Measurements from ENCODE around the gene ANKRD12. TPM values are rescaled to one million over a fixed set of nuclear protein-coding genes. Genes with fewer than 3 reads are reported as not detected.

ANKRD12 gene
- total RNA-seq, 6 experiments from 2014 or later: 12.3 to 38.7 (median 21.4) TPM

DNA sequence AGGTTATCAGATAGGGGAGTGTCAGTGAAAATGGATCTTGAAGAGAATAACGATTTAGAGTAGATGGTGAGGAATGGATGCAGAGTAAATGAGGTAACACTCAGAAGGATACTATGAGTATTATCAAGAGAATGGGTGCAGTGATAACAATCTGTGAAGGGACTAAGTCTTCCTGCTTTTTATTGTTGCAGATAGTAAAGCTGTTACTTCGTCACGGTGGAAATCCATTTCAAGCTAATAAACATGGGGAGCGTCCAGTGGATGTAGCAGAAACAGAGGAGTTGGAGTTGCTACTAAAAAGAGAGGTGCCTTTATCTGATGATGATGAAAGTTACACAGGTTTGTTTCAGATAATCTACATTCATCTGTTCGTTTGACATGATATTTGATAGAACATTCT, 85.1 kb downstream of the ANKRD12 start:
- Histone ChIP-seq H3K27me3 (no peaks in the 10 kb centered on the region), H3K36me3 (peaks cover 0 to 25% (median 7%) of the 10 kb centered on the region in 4 donors), H3K4me3 (no peak overlapping the region), H3K9me3 (no peaks in the 10 kb centered on the region), H3K4me1 (no peaks in the 10 kb centered on the region), H3K27ac (no peak overlapping the region)
- TF ChIP-seq, protein P1, sequence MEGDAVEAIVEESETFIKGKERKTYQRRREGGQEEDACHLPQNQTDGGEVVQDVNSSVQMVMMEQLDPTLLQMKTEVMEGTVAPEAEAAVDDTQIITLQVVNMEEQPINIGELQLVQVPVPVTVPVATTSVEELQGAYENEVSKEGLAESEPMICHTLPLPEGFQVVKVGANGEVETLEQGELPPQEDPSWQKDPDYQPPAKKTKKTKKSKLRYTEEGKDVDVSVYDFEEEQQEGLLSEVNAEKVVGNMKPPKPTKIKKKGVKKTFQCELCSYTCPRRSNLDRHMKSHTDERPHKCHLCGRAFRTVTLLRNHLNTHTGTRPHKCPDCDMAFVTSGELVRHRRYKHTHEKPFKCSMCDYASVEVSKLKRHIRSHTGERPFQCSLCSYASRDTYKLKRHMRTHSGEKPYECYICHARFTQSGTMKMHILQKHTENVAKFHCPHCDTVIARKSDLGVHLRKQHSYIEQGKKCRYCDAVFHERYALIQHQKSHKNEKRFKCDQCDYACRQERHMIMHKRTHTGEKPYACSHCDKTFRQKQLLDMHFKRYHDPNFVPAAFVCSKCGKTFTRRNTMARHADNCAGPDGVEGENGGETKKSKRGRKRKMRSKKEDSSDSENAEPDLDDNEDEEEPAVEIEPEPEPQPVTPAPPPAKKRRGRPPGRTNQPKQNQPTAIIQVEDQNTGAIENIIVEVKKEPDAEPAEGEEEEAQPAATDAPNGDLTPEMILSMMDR (IDR thresholded peaks at IDR 0.05): no peak
- TF ChIP-seq POLR2A (IDR thresholded peaks at IDR 0.05): no peak
- DNase-seq (no peak), ATAC-seq (no peak)
- intact Hi-C loops (cut with DNase I): no loop called here
- WGBS (ENCODE audit: insufficient coverage, low coverage, low lambda C conversion rate, missing lambda C conversion rate): 98% methylated on average over 5 of the region's 5 CpGs

DNA sequence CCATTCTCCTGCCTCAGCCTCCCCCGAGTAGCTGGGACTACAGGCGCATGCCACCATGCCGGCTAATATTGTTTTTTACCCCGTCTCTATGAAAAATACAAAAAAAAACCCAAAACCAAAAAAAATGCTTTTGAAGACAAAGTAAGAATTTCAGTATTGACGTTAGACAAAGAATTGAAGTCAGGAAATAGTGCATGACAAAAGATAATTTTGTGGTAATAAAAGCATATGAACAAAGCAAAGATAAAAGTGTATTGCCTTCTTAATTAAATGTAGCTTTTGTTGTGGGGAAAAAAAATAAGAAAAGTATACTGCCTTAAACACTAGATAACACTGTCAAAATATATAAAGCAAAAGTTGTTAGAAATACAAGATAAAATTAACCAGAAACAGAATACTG, 86.8 kb downstream of the ANKRD12 start:
- Histone ChIP-seq H3K4me1 (no peaks in the 10 kb centered on the region), H3K4me3 (no peak overlapping the region), H3K9me3 (no peaks in the 10 kb centered on the region), H3K27ac (no peak overlapping the region), H3K27me3 (no peaks in the 10 kb centered on the region), H3K36me3 (peaks cover 0 to 25% (median 2%) of the 10 kb centered on the region in 4 donors)
- TF ChIP-seq, protein P1 (IDR thresholded peaks at IDR 0.05): no peak
- no peak for TF ChIP-seq POLR2A (IDR thresholded peaks at IDR 0.05)
- no peak for ATAC-seq
- DNase-seq: no peak
- intact Hi-C loops (cut with DNase I): no loop called here
- WGBS (ENCODE audit: insufficient coverage, low coverage, low lambda C conversion rate, missing lambda C conversion rate): 95% methylated on average over 5 of the region's 5 CpGs

GRCh38 chr18:9226463-9226862, 89.9 kb downstream of the ANKRD12 start:
- H3K4me3 ChIP-seq: no peak overlapping the region
- DNase-seq (no peak), ATAC-seq (no peak)
- H3K27me3 ChIP-seq: no peaks in the 10 kb centered on the region
- no peaks in the 10 kb centered on the region for H3K4me1 ChIP-seq
- H3K9me3 ChIP-seq: no peaks in the 10 kb centered on the region
- H3K27ac ChIP-seq: no peak overlapping the region
- peaks cover 0 to 25% (median 2%) of the 10 kb centered on the region in 4 donors for H3K36me3 ChIP-seq
- intact Hi-C loops (cut with DNase I): no loop called here
- no peak for TF ChIP-seq POLR2A (IDR thresholded peaks at IDR 0.05)
- TF ChIP-seq, protein P1 (IDR thresholded peaks at IDR 0.05): no peak

GRCh38 chr18:9231852-9232486, 95.4 kb downstream of the ANKRD12 start:
- WGBS (ENCODE audit: insufficient coverage, low coverage, low lambda C conversion rate, missing lambda C conversion rate): 96% methylated on average over 2 of the region's 2 CpGs
- no peak for TF ChIP-seq POLR2A (IDR thresholded peaks at IDR 0.05)
- TF ChIP-seq, protein P1 (IDR thresholded peaks at IDR 0.05): no peak
- Histone ChIP-seq H3K4me3 (no peak overlapping the region), H3K36me3 (peaks cover 0 to 3% (median 0%) of the 10 kb centered on the region in 4 donors), H3K27ac (no peak overlapping the region), H3K4me1 (no peaks in the 10 kb centered on the region), H3K27me3 (no peaks in the 10 kb centered on the region), H3K9me3 (no peaks in the 10 kb centered on the region)
- no peak for ATAC-seq
- no peak for DNase-seq
- intact Hi-C loops (cut with DNase I): no loop called here
